HG02610 (cell line): ENCODE data around the gene IRX1.

ENCODE experiments used
- ATAC-seq: cut with Tn5 transposase; IDR thresholded peaks from one replicate; pipeline ENCODE4 v1.9.1; 2021; ENCODE audit warnings: mild to moderate bottlenecking, moderate library complexity; ENCODE audit not compliant: unreplicated experiment

Gene IRX1

DNA sequence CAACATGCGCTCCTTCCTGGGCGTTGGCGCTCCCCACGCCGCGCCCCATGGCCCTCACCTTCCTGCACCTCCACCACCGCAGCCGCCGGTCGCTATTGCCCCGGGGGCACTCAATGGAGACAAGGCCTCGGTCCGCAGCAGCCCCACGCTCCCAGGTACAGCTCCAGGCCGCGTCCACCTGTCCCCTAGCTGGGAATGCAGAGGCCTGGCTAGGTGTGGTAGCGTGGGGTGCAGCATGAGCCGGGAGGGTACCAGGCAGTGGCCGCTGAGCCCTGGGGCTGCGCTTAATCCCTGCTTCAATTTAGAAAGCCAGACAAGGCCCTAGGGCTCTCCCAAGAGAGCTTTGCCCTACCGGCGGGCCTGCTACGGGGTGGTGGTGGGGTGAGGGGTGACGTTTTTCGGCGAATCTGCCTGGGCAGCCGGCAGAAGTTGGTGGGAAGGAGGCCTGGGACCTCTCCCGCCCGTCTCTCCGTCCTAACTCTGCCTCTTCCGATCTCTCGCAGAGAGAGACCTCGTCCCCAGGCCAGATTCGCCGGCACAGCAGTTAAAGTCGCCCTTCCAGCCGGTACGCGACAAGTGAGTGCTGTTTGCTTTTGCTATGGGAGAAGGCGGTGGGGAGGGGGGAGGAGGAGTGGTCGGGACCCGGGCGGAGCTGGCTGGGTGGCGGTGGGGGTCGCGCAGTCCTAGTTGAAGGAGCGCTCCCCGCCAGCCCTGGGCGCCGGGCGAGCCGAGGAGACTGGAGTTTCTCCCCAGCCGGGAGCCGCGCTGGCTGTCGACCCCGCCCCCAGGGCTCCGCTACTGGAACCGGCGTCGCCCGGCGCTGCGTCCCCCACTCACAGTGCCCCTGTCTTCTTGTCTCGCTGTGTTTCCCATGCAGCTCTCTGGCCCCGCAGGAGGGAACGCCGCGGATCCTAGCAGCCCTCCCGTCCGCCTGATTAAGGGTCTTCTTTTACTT is 4.8 kb downstream of the IRX1 start:
- no peak for ATAC-seq

DNA sequence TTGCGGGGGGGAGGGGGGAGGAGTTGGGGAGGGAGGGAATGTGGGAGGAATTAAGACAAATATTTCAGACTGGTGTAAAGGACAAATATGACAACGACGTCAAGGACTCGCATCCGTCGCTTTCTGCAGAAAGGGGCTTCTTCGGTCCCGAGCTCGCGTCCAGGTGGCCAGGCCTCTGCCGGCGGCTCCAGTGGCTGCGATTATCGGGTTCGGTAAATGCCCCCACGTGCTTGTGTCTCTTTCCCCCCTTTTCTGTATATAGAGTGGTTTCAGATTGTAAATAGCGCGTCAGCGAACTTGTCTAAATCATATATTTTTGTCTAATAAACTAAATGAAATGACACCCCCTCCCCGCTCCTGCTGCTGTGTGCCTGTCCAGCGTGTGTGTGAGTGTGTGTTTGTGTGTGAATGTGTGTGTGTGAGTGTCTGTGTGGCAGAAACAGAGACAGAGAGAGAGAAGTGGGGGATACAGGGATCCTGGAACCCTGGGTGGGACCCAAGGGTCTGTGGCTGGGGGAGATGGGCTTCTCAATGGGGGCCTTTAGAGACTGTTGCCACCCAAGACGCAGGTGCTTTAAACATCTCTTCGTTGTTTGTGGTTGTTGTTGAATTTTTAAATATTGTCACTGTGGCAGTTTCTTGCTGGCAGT is 5.6 kb downstream of the IRX1 start:
- ATAC-seq: no peak

DNA sequence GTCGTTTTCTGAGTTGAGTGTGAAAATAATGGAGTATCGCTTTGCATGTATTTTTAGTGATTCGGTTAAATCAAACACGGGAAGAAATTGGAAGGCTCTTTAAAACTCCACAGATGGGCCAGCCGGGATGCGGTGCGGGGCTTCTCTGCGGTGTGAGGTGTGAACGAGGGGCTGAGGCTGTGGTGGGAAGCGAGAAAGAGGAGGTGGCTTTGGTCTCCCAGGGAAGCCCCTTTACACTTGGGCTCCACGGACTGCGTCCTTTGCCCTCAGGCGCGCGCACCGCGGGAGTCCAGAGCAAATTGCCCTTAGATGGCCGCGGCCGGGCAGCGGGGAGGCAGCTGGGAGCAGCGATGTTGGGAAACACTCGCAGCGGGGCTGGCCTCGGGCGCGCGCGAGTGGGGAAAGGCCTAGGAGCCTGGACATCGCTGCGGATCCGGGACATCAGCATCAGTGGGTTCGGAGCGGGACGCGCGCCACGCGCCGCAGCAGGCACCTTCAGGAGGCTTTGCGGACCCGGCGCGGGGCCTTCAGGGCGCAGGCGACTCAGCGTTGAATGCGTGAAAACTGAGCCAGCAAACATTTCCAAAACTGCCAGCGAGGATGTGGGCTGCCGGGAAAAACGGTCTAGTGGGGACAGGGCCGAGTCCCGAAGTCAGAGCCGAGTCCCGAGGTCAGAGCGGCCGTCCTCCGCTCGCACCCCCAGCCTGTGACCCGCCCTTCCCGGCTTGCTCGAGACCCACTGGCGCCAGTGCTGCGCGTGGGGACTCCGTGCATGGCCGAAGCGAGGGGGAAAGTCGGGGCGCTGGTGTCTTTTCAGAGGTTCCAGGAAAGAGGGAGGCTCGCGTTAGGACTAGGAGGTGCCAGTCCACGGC is 6.5 kb downstream of the IRX1 start:
- ATAC-seq: no peak

DNA sequence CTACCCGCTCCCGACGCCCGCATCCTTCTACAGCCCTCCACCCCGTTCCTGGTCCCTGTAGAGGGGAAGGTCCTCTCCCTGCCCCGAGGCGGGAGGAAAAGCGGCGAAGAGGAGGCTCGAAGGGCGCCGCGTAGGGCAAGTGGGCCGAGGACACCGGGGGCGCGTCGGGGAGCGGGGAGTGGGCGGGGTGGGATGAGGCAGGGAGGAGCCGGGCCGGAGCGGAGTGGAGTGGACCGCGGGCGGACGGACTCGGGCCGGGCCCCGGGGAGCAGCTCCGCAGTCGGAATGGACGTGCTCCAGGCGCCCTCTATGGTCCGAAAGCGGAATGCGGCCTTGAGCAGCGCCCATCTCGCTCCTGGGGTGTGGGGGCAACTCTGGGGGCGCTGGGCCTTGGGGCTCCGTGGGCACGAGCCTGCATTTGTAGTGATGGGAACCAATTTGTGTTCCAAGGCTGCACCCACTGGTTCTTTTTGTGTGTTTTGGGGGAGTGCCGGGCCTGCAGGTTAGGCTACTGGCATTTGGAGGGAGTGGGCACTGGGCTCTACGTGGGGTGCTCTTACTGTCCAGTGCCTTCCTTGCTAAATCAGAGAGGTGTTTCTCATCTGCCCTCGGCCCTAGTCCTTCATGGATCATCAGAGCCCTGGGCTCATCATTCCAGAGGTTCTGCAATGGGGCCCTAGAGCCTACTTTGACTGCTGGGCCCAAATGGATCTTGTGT is 7.3 kb downstream of the IRX1 start:
- no peak for ATAC-seq

DNA sequence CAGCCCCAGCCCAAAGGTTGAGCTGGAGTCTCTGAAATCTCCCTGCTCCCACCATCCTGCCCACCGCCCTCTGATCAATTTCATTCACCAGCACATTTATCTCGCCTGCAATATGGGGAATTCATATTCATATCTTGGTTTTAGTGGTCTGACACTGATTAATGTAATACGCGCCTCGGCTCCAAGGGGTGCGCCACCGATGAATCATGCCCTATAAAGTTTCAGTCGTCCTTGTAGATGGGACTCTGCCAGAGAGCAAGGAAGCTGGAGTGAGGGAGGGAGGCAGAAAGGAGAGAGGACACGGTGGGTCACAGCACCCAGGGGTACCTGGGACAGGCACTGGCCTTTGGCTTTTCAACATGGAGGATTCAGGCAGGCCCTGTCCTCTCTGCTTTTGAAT is 8.9 kb downstream of the IRX1 start:
- no peak for ATAC-seq

DNA sequence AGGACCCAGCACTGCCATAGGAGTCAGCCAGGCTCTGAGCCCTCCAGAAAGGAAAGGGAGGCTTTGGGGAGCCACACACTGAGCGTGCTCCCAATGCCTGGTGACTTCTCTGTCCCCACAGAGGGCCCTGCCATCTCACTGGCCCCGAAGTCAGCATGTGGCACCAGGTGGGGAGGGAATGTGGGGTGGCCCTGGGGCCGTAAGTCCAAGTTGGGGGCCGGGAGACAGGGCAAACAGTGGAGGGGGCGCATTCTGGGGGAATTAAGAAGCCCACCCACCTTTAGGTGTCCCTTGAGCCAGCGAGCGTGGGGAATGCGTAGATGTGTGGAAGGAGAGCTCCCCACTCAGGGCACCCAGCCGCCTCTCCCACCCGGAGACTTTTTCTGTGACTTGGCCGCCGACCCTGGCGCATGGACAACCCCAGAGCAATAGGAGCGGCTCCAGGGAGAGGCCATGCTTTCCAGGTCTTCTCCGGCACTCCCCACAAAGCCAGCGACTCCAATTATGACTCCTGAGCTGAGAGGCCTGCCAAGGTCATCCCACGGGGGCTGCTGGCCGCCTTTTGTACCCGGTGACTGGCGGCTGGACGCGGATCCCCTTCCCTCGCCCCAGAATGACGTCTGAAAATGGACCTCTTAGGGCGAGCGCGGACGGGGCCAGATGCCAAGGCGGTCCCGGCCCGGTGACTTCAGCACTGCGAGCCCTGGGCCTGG is 9.8 kb downstream of the IRX1 start:
- ATAC-seq: no peak

DNA sequence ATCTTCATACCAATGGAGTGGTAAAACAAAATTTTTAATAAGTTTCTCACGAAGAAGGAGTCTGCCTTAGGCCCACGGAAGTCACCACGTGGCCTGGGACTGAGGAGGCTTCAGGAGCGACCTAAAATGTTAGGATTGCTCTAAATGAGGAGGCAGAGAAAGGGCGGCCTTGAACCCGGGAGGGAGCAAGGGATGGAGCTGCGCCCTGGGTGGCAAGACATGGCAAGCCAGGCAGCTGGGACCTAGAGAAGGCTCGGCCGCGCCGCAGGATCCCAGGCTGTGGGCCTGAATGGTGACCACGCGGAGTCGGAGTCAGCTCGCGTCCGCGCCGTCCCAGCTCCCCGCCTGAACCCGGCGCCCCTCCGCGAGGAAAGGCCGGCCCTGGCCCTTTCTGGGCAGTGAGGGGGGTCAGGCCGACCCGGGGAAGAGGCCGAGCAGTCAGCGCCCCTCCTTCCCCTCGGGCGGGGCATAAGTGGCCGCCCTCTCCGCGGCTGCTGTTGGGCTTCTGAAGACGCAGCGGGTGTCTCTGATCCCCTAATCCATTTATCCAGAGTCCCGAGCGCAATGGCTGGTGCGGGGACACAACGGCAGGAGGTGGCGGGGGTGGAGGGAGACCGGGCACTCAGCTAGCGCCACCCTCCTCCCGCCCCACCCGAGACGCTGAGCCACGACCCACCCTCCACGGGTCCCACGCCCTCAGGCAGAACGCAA is 10.6 kb downstream of the IRX1 start:
- ATAC-seq: no peak

DNA sequence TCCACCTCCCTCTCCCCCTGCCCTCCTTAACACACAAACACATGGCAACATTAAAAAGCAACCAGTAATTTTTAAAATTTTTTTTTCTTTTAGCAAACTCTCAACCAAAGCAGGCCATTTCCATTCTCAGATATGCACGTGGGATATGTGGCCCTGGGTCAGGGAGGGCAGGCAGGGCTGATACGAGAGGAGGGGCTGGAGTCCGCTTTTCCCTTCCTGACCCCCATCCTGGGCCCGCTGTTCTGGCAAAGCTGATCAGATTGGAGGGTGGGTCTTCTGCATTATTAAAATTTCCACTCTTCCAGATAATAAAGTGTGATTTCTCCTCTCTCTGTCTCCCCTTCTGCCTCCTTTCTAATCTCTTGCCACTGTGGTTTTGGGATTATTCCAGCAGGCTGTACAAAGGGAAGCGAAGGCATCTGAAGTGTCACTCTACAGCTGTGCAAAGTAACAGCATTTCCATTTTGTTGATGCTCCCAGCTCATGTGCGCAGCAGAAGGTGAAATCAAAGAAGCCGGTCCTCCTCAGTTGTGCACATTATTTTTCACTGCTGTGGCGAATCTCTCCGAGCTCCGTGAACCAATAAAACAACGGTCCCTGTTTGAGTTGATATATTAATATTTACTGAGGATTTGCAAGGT is 12.0 kb downstream of the IRX1 start:
- no peak for ATAC-seq

DNA sequence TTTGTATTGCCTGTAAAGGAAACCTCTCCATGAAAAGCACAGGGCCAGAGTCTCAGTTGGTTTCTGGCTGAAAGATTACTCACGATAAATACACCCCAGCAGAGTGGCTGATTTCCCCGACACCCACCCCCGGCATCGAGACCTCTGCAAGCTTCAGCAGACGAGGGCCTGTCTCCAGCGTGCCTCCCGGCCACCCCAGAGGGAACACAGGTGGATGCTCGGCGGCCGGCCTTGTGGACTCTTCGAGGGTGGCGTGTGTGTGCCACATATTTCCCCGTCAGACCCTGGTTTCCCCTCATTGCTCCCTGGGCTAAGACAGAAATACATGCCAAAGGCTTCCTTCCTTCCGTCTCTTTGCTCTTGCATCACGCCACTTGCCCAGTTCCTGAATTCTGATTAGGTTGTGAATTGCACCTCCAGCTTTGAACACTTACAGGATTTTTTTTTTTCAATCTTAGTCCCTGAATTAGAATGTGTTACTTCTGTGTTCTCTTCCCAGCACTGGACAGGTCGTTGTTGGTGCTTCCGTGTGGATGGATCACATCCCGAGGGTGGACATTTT is 13.6 kb downstream of the IRX1 start:
- no peak for ATAC-seq

DNA sequence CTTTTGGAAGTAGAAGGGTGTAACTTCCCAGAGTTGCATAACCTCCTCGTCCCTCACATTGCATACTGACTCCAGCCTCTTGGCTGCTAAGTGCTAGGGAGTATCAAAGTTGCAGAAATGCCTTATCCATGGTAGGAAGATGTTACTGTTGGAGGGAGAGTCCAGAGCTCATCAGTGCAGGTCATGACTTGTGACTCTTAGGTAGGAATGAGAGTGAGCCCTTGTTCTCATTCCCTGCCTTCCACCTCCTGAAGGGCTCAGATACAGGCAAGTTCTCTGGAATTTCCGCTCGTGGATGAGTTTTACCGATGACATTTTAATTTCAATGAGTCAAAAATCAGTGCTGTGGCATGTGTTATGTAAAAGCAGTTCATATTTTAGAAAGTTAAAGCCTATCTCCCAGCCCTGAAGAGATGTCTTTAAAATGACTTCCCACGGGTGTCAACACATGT is 17.0 kb downstream of the IRX1 start:
- no peak for ATAC-seq

DNA sequence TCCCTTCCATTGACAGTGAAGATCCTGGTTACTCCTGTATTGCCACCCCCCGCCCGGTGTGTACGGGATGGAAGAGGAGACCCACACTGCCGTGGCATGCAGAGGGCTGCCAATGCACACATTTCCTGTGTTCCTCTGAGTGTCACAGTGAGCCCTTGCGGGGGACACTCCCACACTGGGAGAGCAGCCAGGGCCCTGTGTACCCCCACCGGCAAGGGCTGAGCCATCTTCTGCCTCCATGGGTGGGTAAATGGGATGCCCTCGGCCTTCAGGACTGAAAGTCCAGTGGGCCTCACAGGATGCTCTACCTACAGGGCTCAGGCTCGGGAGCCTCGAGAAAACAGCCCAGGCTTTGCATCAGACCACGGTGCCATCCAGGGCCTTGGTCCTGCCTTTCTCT is 18.1 kb downstream of the IRX1 start:
- ATAC-seq: no peak

DNA sequence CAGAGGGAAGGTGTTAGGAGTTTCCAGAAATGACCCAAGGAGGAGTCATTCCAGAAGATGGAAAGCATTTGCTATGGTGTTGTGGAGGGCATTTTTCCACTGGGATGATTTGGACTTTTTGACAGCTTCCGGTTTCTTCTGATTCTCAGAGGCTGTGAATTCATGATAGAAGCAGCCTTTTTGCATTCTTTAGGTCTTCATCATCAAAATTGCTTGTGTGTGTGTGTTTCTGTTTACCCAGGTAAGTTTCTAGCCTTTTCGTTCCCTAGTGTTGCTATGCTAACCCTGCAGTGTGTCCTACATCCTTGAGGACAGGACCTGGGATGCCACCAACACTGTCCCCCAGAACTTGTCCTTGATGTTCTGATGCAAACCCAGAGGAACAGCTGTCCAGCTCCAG is 19.6 kb downstream of the IRX1 start:
- ATAC-seq: no peak

DNA sequence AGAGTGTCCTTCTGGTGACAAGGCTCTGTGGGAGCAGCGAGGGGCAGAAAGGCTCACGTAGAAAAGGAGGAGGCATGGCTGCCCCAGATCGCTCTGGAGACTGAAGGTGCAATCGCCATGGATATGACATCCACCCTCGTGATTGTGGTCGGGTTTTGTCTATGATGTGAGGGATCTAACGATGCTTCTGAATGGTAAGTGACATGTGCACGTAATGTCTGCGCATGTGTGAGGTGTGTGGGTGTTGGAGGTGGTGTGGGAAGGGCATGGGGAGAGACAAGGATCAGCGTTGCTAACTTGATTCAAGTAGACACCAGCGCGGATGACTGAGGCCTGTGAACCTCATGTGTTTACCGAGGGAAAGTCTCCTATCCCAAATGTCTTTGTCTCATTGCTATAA is 20.2 kb downstream of the IRX1 start:
- ATAC-seq: no peak

DNA sequence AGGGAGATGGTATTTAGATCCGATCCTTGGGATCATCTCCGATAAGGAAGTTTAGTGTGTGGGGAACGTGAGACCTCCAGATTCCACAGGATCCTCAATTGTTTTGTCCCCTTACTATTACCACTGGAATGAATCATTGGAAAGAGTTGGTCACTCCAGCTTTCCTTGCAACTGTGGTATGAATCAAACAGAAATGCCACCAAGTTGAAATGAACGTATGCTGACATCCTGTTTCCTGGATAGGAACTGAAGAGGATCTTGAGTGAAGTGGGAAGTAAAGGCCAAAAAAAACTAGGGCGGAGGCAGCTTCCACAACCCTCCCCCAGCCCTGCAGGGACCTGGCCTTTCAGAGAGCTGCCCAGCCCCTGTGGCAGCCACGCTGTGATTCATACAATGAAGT is 23.9 kb downstream of the IRX1 start:
- no peak for ATAC-seq

DNA sequence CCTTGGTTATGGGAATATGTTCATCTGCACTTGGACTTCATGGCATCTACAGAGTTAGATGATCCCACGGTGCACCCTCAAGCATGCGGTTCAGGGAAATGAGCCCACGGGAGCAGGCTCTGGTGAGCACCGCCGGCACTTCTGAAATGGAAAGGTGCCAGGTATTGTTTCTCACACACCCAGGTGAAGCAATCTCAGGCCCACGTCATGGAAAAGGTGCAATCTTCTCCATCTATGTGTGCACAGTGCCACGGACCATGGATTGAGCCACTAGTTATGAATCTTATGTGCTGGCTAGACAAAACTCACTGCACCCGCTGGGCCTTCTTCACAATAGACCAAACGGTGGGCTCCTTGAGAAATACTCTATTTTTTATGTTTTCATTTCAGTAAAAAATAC is 27.3 kb downstream of the IRX1 start:
- ATAC-seq: no peak

DNA sequence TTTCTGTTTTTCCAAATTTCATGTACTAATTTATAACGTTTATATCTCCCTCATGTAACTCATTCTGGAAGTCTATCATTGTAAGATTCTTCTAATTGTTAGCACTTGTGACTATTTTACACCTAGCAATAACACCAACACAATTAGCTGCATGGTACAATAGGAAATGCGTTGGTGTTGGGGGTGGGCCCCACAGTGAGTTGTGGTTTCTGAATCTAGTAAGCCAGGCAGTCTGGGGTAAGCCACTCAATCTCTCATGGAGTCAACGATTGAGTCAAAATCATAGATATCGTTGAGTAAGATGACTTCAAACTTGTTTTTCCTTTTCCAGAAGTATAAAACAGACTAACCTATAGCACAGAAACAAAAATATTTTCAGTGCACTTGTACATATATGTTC is 30.0 kb downstream of the IRX1 start:
- ATAC-seq: no peak

DNA sequence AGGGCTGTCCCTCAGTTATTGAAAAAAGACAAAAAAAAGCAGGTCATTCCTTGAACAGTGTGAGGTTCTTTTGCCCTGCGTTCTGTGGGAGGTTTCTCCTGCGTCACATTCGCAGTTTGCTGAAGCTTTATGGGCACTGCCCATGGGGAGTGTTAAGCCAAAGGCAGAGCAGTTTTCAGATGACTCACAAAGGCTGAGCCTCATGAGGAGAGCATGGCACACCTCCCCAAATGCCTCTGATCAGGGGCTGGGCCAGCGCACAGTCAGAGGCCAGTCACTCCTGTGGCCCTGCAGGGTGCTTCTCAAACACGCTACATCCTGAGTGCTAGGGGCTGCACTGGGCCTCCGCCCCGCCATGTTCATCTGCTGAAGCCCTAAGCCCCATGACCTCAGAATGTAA is 38.4 kb downstream of the IRX1 start:
- no peak for ATAC-seq

DNA sequence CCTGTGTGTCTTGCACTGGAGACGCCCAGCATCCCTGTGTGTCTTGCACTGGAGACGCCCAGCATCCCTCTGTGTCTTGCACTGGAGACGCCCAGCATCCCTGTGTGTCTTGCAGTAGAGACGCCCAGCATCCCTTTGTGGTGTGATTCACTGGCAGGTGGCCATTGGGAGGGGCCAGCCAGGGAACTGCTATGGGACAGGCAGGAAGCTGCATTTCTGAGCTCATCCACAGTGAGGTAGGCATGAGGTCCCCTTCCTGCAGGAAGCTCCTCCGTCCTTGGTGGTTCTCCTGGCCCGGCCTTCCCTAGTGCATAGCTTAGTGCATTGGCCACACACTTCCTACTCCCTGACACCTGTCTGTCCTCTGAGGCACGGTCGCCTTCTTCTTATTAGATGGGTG is 43.5 kb downstream of the IRX1 start:
- no peak for ATAC-seq

DNA sequence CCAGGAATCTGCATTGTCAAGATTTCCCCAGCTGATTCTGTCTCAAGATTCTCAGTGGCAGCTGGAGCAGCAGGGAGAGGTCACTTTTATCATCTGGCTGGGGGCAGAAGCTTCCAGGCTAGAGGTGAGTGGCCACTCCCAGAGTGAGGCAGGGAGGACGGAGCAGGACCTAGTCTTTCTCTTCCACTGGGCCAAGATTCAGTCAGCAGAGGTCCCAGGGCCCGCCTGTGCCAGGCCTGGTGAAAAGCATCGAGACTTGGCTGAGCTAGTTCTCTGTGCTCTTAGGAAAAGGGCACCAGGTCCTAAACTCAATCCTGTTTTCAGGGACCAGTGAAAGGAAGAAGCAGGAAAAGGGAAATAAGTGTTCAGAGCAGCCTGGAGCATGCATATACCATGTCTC is 46.6 kb downstream of the IRX1 start:
- no peak for ATAC-seq
